Gastroesophageal sphincter (tissue), 3 donors: ENCODE results near the gene AKR1C8.

Source experiments
- CTCF ChIP-seq, 4 experiments: fragments of 200-600 bp in 2 of 4; fragments of 450-650 bp in 2 of 4; sonication (generic) in 1 of 4; IDR thresholded peaks; one replicate each; pipeline ENCODE4 v1.5.1; 2017 to 2019; ENCODE audit warnings: antibody characterized with exemption in 4 of 4, mild to moderate bottlenecking in 2 of 4, moderate library complexity in 2 of 4
- POLR2A ChIP-seq, 2 donors: fragments of 450-650 bp; IDR thresholded peaks; one replicate each; pipeline ENCODE4 v1.6.1; 2017; ENCODE audit warnings: antibody characterized with exemption in 2 of 2, mild to moderate bottlenecking in 2 of 2, moderate library complexity in 1 of 2

GRCh38 chr10:5184987-5185775, at the start of gene AKR1C8:
- TF ChIP-seq POLR2A (IDR thresholded peaks at IDR 0.05) (no peak), CTCF (IDR thresholded peaks at IDR 0.05) (no peak)
